ENCODE data around the gene ORC6. TPM values are rescaled to one million over a fixed set of nuclear protein-coding genes. Genes with fewer than 3 reads are reported as not detected.

ORC6 gene
- 40.6 and 45.1 TPM in 2 replicates for total RNA-seq (2013; cell fraction: nucleolus; rRNA removed)
- 46.0 and 46.9 TPM in 2 replicates for total RNA-seq (2014; rRNA removed)
- total RNA-seq (2014; rRNA removed; fragmentation: Illumina TruSeq; extraction: Trizol), result 50.1 and 52.2 TPM in 2 replicates
- total RNA-seq (2021), result 33.8 and 36.3 TPM in 2 replicates
- polyA plus RNA-seq (2011; ENCODE audit: low read depth), result 24.3 TPM
- 40.2 and 49.1 TPM in 2 replicates for polyA plus RNA-seq (2011; rRNA removed)
- polyA plus RNA-seq (2011; cell fraction: cytosol; rRNA removed), result 26.1 and 30.8 TPM in 2 replicates
- 15.2 and 20.3 TPM in 2 replicates for polyA plus RNA-seq (2011; cell fraction: nucleus; rRNA removed)
- 36.3 and 41.1 TPM in 2 replicates for polyA plus RNA-seq (2012)
- 54.9 and 64.8 TPM in 2 replicates for polyA plus RNA-seq (2014; fragmentation: Illumina TruSeq; extraction: Trizol)
- polyA plus RNA-seq (2014; fragmentation: Nextera tagmentation; extraction: Ambion mirVana), result 10 to 100 TPM; 25.7 to 37.8 TPM
- 64.0 and 68.6 TPM in 2 replicates for polyA plus RNA-seq (2014; rRNA removed)
- 10 to 100 TPM; 84.7 to 88.5 TPM for polyA plus RNA-seq (2016; fragmentation: Nextera tagmentation; extraction: Ambion mirVana)
- polyA minus RNA-seq (2011; rRNA and poly(A)+ RNA removed), result 8.1 and 10.8 TPM in 2 replicates
- polyA minus RNA-seq (2011; cell fraction: cytosol; rRNA and poly(A)+ RNA removed), result 6.9 and 8.8 TPM in 2 replicates
- polyA minus RNA-seq (2011; cell fraction: nucleus; rRNA and poly(A)+ RNA removed), result 8.9 and 16.6 TPM in 2 replicates
- Bru-seq, nascent RNA, result percentile 88 among the genes with signal in this experiment
- BruChase-seq, experiment 1, labeled RNA remaining after a 6-hour chase, result percentile 88 among the genes with signal in this experiment
- BruChase-seq, experiment 2, labeled RNA remaining after a 2-hour chase, result percentile 93 among the genes with signal in this experiment
- long read RNA-seq, experiment 1, transcript ORC6-201 (7 exons, 1,628 nt), result major isoform, 29 of 34 reads
- long read RNA-seq, experiment 1, partial matches to known transcripts, result 0 of 34 reads
- long read RNA-seq, experiment 1, other reads (novel, unspliced or antisense), result 4 of 34 reads
- long read RNA-seq, experiment 2, transcript ORC6-201 (7 exons, 1,628 nt), result major isoform, 135 of 157 reads
- long read RNA-seq, experiment 2, partial matches to known transcripts, result 6 of 157 reads
- long read RNA-seq, experiment 2, other reads (novel, unspliced or antisense), result 14 of 157 reads

GRCh38 chr16:46689365-46690280 is at the start of gene ORC6:
Gene ORC6, plus strand, starts transcription at chr16:46689659. Its CDS starts 47 bp downstream, at chr16:46689706.
- H3K79me2 ChIP-seq (ENCODE audit: control insufficient read depth, insufficient read depth, low read length), result peaks cover 80% of the 10 kb centered on the region
- H3K36me3 ChIP-seq (ENCODE audit: control insufficient read depth in 2 of 2, insufficient read depth in 2 of 2, low read length in 1 of 2), result peaks cover 0 to 10% of the 10 kb centered on the region in 2 experiments; a peak in 1 of 4 replicates
- no peaks in the 10 kb centered on the region for H3K27me3 ChIP-seq (replicated peaks in 1 of 2; ENCODE audit: control insufficient read depth in 2 of 2, insufficient read depth in 2 of 2, low read length in 1 of 2)
- DNase-seq (ENCODE audit: low read depth, low spot score) (peak; percentile 95), FAIRE-seq (no peak), ATAC-seq (peak; percentile 86)
- intact Hi-C loops (cut with micrococcal nuclease; ENCODE audit: unreplicated experiment), result loop anchor here (1.0 to 5.0 kb wide), 3 partner anchors 103 to 433 kb away; partner anchors contain the start of gene C16orf87
- no TSS peak for BruUV-seq (replicated peaks)
- H4K20me1 ChIP-seq (ENCODE audit: control insufficient read depth, insufficient read depth), result no peaks in the 10 kb centered on the region
- SMC1A ChIA-PET (ENCODE audit: uncharacterized antibody, unreplicated experiment), result interaction anchor here (0.9 to 4.2 kb wide), 5 partner anchors 16 to 164 kb away, joined by 3 to 49 read pairs (median 5); no protein-coding TSS in a partner anchor
- peak within 1 kb of the TSS; percentile 93 for H2AFZ ChIP-seq (ENCODE audit: control insufficient read depth, low read depth, low read length)
- POLR2A ChIA-PET, result interaction anchor here (0.9 to 1.3 kb wide), 2 partner anchors 100 to 140 kb away, joined by 3 read pairs; no protein-coding TSS in a partner anchor
- in situ Hi-C loops (cut with MboI), result loop anchor here (10.0 kb wide), 1 partner anchor 135 kb away; no protein-coding TSS in a partner anchor
- no peaks in the 10 kb centered on the region; the same call in 1 of the 2 replicates for H3K4me1 ChIP-seq (ENCODE audit: control insufficient read depth, insufficient read depth, low read length)
- H3K4me3 ChIP-seq, result peak within 1 kb of the TSS; percentile 74
- peak within 1 kb of the TSS; percentile 90 for H3K27ac ChIP-seq (ENCODE audit: control insufficient read depth, insufficient read depth)
- no peaks in the 10 kb centered on the region for H3K9me3 ChIP-seq (replicated peaks; ENCODE audit: control insufficient read depth, insufficient read depth, low read length)
- H3K9ac ChIP-seq (ENCODE audit: control insufficient read depth, insufficient read depth, low read length), result peak within 1 kb of the TSS; percentile 80
- RAD21 ChIA-PET (ENCODE audit: unreplicated experiment), result interaction anchor here (0.8 to 1.1 kb wide), 4 partner anchors 13 to 111 kb away, joined by 3 to 4 read pairs (median 3); no protein-coding TSS in a partner anchor
- H3K4me2 ChIP-seq (ENCODE audit: control insufficient read depth, insufficient read depth), result peak within 1 kb of the TSS; percentile 85
- CTCF ChIA-PET, result interaction anchor here (0.6 to 4.9 kb wide), 10 partner anchors 12 to 151 kb away, joined by 3 to 44 read pairs (median 6); no protein-coding TSS in a partner anchor
- under 1% methylated on average over 70 of the region's 79 CpGs for WGBS (ENCODE audit: insufficient coverage, insufficient replicate concordance, low lambda C conversion rate, missing lambda C conversion rate)
- TF ChIP-seq RAD51 (IDR thresholded peaks at IDR 0.05) (no peak), ZBTB33 (IDR thresholded peaks at IDR 0.05) (no peak), RAD21 (IDR thresholded peaks at IDR 0.05; ENCODE audit: insufficient read depth, low read depth, low read length) (peak; percentile 63), EGR1 (IDR thresholded peaks at IDR 0.05; ENCODE audit: borderline replicate concordance in 1 of 2, low read depth in 2 of 2, low read length in 2 of 2) (0 out of 3 replicates have a peak, but pooled peaks of 1 of the 2 experiments have one; percentile 44), RCOR1 (conservative IDR thresholded peaks at IDR 0.05; ENCODE audit: low read depth, low read length) (no peak), MEF2A (IDR thresholded peaks at IDR 0.05; ENCODE audit: insufficient read depth, low read depth, low read length) (no peak), SMAD5 (IDR thresholded peaks at IDR 0.05; ENCODE audit: low read depth) (no peak), CTCF (IDR thresholded peaks at IDR 0.05 in 2 of 3, conservative IDR thresholded peaks at IDR 0.05 in 1 of 3; ENCODE audit: control insufficient read depth in 2 of 3, extremely low read depth in 1 of 3, insufficient read depth in 1 of 3, low read depth in 3 of 3, low read length in 3 of 3) (peak; percentile 50 to 68 (median 54)), SMC3 (IDR thresholded peaks at IDR 0.05; ENCODE audit: borderline replicate concordance, low read length) (peak; percentile 35; the same call in 1 of the 2 replicates), SMAD1 (IDR thresholded peaks at IDR 0.05; ENCODE audit: low read depth, partially characterized antibody) (no peak), ETV6 (conservative IDR thresholded peaks at IDR 0.05 in 1 of 2, IDR thresholded peaks at IDR 0.05 in 1 of 2; ENCODE audit: borderline replicate concordance in 1 of 2, low read depth in 1 of 2) (0 out of 4 replicates have a peak, but pooled peaks of 1 of the 2 experiments have one; percentile 10), HDGF (IDR thresholded peaks at IDR 0.05) (peak; percentile 87; the same call in 1 of the 2 replicates)

All from GM12878 (cell line).